ENCODE results near the gene RNF44.
"Not testable (repeated sequence)": the region's sequence is repeated elsewhere in the genome, so short reads cannot be mapped to it uniquely, and the experiment has no call there.

The RNF44 gene

GRCh38 chr5:176519810-176520720, 17.1 kb downstream of the RNF44 start:
- DNase-seq (ENCODE audit: low spot score), result no peak

DNA sequence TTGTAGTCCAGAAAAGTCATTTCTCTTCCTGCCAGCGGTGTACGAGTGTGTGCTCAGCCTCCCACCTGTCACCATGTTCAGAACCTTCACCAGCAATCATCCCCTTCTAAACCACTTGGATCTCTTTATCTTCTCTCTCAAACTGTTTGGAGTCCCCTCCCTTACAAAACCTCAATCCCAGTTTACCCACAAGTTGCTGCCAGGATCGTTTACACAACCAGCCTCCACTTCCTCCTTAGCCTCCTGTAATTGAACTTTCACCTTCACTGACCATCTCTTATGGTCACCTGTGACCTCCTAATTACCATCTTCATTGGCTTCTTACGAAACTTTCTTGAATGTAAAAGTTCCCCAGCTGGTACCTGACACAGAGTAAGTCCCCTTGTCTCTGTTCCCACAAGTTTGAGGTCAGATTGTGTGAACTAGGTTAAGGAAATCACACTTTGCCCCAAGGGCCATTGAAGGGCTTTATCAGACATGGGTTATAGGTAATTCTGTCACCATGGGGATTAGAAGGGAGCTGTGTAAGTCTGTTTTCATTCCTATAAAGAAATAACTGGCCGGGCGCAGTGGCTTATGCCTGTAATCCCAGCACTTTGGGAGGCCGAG, 20.0 kb downstream of the RNF44 start:
- DNase-seq (ENCODE audit: low spot score), result no peak

GRCh38 chr5:176515396-176515795, 21.8 kb downstream of the RNF44 start:
- no peak for DNase-seq (ENCODE audit: low spot score)

DNA sequence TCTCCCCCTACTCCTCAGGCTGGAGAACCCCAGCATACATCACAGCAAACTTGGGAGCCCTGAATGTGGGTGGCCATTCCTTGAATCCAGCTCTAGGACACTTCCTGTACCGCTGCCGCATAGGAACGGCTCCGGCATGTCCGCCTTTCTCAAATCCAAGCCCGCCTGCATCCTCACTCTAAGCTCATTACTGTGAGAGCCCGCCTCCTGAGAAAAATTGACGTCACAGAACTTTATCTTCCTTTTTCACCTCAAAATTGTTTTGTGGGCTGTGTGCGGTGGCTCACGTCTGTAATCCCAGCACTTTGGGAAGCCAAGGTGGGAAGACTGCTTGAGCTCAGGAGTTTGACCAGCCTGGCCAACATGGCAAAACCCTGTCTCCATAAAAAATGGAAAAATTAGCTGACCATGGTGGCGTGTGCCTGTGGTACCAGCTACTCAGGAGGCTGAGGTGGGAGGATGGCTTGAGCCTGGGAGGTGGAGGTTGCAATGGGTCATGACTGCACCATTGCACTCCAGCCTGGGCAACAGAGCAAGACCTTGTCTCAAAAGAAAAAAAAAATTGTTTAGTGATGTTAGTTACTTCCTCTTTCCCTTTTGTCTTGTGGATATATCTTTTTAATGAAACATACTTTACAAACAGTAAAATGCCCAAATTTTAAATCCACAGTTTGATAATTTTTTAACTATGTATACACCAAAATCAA, 22.8 kb downstream of the RNF44 start:
- no peak for DNase-seq (ENCODE audit: low spot score)

DNA sequence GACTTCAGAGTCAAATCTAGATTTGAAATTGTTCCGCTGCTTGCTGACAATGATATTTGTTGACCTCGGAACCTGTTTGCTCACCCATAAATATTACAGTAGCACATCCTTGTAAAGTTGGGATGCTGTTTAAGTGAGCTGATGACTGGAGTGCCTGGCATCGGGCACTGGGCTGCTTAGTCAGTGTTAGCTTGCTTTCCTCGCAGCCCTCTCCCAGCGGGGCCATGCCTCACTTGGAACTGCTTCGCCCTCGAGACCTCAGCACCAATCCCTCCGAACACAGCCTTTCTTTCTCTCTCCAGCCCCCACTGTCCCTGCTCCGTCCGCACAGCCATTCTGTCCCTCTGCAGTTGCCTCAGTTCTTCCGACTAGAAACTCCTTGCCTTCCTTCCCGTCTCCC, 23.4 kb downstream of the RNF44 start:
- no peak for DNase-seq (ENCODE audit: low spot score)

- DNase-seq (ENCODE audit: low spot score), result no peak
Measured at GRCh38 chr5:176508603-176509002, 28.6 kb downstream of the RNF44 start.

GRCh38 chr5:176507911-176508310, 29.3 kb downstream of the RNF44 start:
- no peak for DNase-seq (ENCODE audit: low spot score)

- no peak for DNase-seq (ENCODE audit: low spot score)
Measured at GRCh38 chr5:176503496-176503895, 33.7 kb downstream of the RNF44 start.

DNA sequence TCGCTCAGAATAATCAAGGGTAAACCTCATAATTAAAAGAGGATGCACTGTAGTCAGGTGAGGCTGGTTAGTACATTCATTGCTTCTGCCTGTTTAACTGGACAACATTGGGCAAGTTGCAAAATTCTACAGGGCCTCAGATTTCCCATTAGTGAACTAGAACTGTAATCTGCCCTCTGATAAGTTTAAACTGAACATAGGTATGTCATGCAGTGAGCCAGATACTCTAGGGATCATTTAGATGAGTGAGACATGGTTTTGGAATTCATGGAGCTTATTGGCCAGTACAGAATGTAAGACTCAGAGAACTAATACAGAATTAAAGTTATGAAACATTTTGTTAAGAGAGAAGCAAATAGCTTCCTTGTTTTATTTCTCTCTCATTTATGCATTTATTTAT, 35.9 kb downstream of the RNF44 start:
- DNase-seq (ENCODE audit: low spot score), result no peak

- DNase-seq (ENCODE audit: low spot score), result no peak
Measured at GRCh38 chr5:176500511-176500910, 36.7 kb downstream of the RNF44 start.

DNA sequence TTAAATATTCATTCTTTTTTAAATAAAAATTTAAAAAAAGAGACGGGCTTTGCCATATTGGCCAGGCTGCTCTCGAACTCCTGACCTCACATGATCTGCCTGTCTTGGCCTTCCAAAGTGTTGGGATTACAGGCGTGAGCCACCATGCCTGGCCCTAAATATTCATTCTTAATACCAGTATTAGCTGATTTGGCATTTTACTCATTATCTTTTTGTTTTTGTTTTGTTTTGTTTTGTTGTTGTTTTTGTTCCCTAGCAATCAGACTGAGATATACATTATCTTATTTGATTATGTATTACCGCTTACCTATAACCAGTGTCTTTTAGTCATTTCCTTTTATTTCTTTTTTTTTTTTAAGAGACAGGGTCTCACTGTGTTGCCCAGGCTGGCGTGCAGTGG, 37.9 kb downstream of the RNF44 start:
- no peak for DNase-seq (ENCODE audit: low spot score)

GRCh38 chr5:176497852-176498251, 39.4 kb downstream of the RNF44 start:
- no peak for DNase-seq (ENCODE audit: low spot score)

DNA sequence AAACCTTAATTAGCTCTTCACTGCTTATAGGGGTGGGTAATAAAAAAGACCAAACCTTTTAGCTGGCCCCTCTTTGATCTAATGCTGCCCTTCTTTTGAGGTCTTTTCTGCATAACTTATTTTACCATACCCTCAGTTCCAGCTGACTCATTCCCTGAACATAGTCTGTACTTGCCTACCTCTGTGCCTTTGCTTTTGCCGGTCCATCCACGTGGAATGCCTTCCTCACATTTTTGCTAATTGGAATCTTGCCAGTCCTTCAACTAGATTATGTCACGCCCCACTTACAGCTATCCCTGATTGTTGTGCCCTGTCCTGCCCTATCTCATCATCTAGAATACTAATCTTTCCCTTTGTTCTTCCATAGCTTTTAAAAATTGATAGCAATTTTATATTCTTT, 44.8 kb downstream of the RNF44 start:
- DNase-seq (ENCODE audit: low spot score), result no peak

DNA sequence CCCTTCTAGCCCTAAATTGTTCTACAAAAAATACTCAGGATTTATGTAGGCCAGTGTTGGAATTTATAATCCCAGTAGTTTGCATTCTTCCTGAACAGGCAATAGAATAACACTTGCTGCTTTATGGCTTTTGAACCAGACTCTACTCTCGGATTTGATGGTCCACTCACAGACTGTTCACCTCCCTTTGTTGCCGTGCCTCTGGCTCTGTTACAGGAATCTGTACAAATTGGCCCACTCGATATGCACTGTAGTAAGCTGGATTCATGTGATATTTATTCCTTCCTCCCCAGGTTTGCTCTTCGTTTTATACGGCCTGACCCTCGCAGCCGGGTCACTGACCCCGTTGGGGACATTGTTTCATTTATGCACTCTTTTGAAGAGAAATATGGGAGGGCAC, 45.3 kb downstream of the RNF44 start:
- DNase-seq (ENCODE audit: low spot score), result no peak

- DNase-seq (ENCODE audit: low spot score), result no peak
Measured at GRCh38 chr5:176491101-176491502, 46.1 kb downstream of the RNF44 start.

GRCh38 chr5:176490301-176490700, 46.9 kb downstream of the RNF44 start:
- no peak for DNase-seq (ENCODE audit: low spot score)

GRCh38 chr5:176489077-176489476, 48.1 kb downstream of the RNF44 start:
- DNase-seq (ENCODE audit: low spot score), result no peak

- DNase-seq (ENCODE audit: low spot score), result not testable (repeated sequence)
Measured at GRCh38 chr5:176487160-176487559, 50.0 kb downstream of the RNF44 start.

DNA sequence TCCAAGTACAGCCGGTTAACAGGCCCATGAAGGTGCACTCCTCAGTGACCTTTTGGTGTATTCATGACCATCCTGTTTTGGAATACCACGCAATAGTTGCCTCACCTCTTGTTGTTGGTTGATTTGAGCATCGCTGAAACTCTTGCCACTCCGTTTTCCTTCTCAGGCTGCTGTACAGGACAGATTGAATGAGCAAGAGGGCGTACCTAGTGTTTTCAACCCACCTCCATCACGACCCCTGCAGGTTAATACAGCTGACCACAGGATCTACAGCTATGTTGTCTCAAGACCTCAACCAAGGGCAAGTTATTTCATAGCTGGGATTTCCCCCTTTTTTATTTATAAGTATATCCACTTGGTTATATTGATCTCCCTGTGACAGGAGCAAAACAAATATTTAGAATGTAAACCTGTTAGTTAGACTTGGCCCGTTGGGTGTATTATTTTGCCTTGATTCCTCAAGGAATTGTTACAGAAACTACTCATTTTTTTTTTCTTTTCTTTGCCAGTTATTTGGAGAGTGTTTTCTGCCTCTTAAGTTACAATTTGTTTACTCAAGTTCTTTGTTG, 50.9 kb downstream of the RNF44 start:
- DNase-seq (ENCODE audit: low spot score), result no peak

DNA sequence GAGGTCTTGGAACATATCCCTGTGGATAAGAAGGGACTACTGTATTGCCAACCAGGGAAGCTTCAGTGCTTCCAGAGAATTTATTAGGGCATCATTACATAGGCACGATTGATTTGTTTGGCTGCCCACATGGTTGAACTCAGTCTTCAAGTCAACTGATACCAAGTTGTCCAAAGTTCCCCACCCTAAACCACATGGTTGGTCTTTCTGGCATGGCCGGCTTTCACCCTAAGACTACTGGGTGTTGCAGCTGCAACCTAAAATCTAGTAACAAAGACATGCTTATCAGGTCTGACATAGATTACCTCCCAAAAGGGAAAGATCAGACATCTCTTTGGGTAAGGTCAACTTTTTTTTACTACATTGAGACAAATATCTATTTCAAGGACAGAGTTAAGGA, 52.0 kb downstream of the RNF44 start:
- no peak for DNase-seq (ENCODE audit: low spot score)

DNA sequence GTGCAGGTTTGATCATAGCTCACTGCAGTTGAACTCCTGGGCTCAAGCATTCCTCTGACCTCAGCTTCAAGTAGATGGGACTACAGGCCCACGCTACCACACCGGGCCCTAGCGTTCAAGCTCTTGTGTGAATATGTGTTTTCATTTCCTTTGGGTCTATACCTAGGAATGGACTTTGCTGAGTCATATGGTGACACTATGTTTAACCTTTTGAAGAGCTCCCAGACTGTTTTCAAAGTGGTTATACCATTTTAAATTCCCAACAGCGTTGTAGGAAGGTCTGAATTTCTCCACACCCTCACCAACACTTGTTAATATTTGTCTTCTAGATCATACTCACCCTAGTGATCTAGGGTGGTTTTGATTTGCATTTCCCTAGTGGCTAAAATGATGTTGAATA, 55.5 kb downstream of the RNF44 start:
- DNase-seq (ENCODE audit: low spot score), result no peak
